ENCODE data around the gene REPS1.

GRCh38 chr6:138966870-138967269 is 21.2 kb downstream of the REPS1 start:
- TF ChIP-seq, protein P1, sequence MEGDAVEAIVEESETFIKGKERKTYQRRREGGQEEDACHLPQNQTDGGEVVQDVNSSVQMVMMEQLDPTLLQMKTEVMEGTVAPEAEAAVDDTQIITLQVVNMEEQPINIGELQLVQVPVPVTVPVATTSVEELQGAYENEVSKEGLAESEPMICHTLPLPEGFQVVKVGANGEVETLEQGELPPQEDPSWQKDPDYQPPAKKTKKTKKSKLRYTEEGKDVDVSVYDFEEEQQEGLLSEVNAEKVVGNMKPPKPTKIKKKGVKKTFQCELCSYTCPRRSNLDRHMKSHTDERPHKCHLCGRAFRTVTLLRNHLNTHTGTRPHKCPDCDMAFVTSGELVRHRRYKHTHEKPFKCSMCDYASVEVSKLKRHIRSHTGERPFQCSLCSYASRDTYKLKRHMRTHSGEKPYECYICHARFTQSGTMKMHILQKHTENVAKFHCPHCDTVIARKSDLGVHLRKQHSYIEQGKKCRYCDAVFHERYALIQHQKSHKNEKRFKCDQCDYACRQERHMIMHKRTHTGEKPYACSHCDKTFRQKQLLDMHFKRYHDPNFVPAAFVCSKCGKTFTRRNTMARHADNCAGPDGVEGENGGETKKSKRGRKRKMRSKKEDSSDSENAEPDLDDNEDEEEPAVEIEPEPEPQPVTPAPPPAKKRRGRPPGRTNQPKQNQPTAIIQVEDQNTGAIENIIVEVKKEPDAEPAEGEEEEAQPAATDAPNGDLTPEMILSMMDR (IDR thresholded peaks at IDR 0.05; ENCODE audit: low read depth, low read length, poor library complexity, severe bottlenecking), result no peak
- no peak for TF ChIP-seq EZH2phosphoT487 (IDR thresholded peaks at IDR 0.05; ENCODE audit: borderline replicate concordance, low read length)

All from DOHH2 (cell line).